GM23248 (cell line): Measurements from ENCODE around the gene NAALADL2.

ENCODE experiments used
- EZH2 ChIP-seq: fragments of 200-600 bp; sonication (generic); IDR thresholded peaks from 2 replicates; pipeline ENCODE4 v1.6.1; 2018; ENCODE audit warnings: antibody characterized with exemption, mild to moderate bottlenecking; ENCODE audit not compliant: insufficient read depth, poor library complexity, severe bottlenecking
- EZH2phosphoT487 ChIP-seq: fragments of 200-600 bp; sonication (generic); IDR thresholded peaks from 2 replicates; pipeline ENCODE4 v1.6.1; 2018; ENCODE audit warnings: antibody characterized with exemption, moderate library complexity, mild to moderate bottlenecking, low read depth; ENCODE audit not compliant: insufficient read depth

DNA sequence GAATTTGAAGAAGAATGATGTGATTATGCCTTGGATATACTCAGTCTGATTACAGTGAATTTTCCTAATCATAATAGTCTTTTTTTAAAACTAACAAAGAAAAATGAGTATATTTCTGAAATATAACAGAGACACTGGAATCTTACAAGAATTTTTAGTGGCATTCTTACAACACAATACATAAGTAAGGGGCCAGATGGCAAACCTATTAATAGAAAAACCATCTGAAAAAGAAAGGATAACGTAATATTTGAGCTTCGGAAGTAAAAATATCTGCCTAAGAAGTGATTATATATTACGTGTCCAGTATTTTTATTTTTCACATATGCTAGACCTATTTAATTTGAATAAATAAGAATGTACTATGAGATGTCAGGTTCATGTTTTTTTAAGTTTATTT is 452.8 kb downstream of the NAALADL2 start:
- TF ChIP-seq EZH2 (no peak), EZH2phosphoT487 (no peak)
